ENCODE data around the gene XG. TPM values are rescaled to one million over a fixed set of nuclear protein-coding genes. Genes with fewer than 3 reads are reported as not detected.

XG gene
- total and polyA plus RNA-seq, 4 donors = 0.21 to 0.71 (median 0.39) TPM

GRCh38 chrX:2710041-2710840 lies 41.6 kb upstream of the XG start:
- peak overlapping the region; percentile 84 to 86 for H3K27ac ChIP-seq (ENCODE audit: low read depth in 1 of 2, low read length in 1 of 2)
- WGBS, 2 donors = 17 to 34% methylated on average over 15 of the region's 15 CpGs
- peaks cover 8 to 38% (median 11%) of the 10 kb centered on the region in 5 donors for H3K4me1 ChIP-seq (ENCODE audit: control insufficient read depth in 5 of 5, insufficient read depth in 5 of 5, low read length in 5 of 5)
- H3K36me3 ChIP-seq (ENCODE audit: control insufficient read depth in 4 of 4, insufficient read depth in 4 of 4, low read length in 4 of 4) = peaks cover 3 to 13% (median 7%) of the 10 kb centered on the region in 4 donors
- TF ChIP-seq CTCF (IDR thresholded peaks at IDR 0.05; ENCODE audit: control extremely low read depth, extremely low read depth) = no peak
- H3K27me3 ChIP-seq (ENCODE audit: control insufficient read depth in 3 of 3, insufficient read depth in 3 of 3, low read length in 2 of 3) = peaks cover 0 to 18% (median 0%) of the 10 kb centered on the region in 3 donors
- no peak overlapping the region for H3K4me3 ChIP-seq
- no peak for DNase-seq
- ATAC-seq (ENCODE audit: insufficient read depth, low FRiP score) = peak; percentile 72
- H3K9me3 ChIP-seq (ENCODE audit: control insufficient read depth in 4 of 4, insufficient read depth in 3 of 4, low read length in 3 of 4) = no peaks in the 10 kb centered on the region
- H3K9ac ChIP-seq (ENCODE audit: insufficient read depth in 1 of 2, low read length in 2 of 2) = no peak overlapping the region

GRCh38 chrX:2711441-2711840 lies 40.4 kb upstream of the XG start:
- Histone ChIP-seq H3K4me3 (no peak overlapping the region), H3K9me3 (ENCODE audit: control insufficient read depth in 4 of 4, insufficient read depth in 3 of 4, low read length in 3 of 4) (no peaks in the 10 kb centered on the region), H3K9ac (ENCODE audit: insufficient read depth in 1 of 2, low read length in 2 of 2) (no peak overlapping the region), H3K27me3 (ENCODE audit: control insufficient read depth in 3 of 3, insufficient read depth in 3 of 3, low read length in 2 of 3) (peaks cover 0 to 18% (median 0%) of the 10 kb centered on the region in 3 donors), H3K27ac (ENCODE audit: low read depth in 1 of 2, low read length in 1 of 2) (no peak overlapping the region), H3K4me1 (ENCODE audit: control insufficient read depth in 5 of 5, insufficient read depth in 5 of 5, low read length in 5 of 5) (peaks cover 8 to 31% (median 10%) of the 10 kb centered on the region in 5 donors), H3K36me3 (ENCODE audit: control insufficient read depth in 4 of 4, insufficient read depth in 4 of 4, low read length in 4 of 4) (peaks cover 3 to 16% (median 8%) of the 10 kb centered on the region in 4 donors)
- DNase-seq = no peak
- TF ChIP-seq CTCF (IDR thresholded peaks at IDR 0.05; ENCODE audit: control extremely low read depth, extremely low read depth) = no peak
- ATAC-seq (ENCODE audit: insufficient read depth, low FRiP score) = no peak
- 94 to 95% methylated on average over 2 of the region's 2 CpGs for WGBS, 2 donors

GRCh38 chrX:2712428-2712827 lies 39.4 kb upstream of the XG start:
- Histone ChIP-seq H3K36me3 (ENCODE audit: control insufficient read depth in 4 of 4, insufficient read depth in 4 of 4, low read length in 4 of 4) (peaks cover 4 to 17% (median 11%) of the 10 kb centered on the region in 4 donors), H3K9me3 (ENCODE audit: control insufficient read depth in 4 of 4, insufficient read depth in 3 of 4, low read length in 3 of 4) (no peaks in the 10 kb centered on the region), H3K4me3 (no peak overlapping the region), H3K27ac (ENCODE audit: low read depth in 1 of 2, low read length in 1 of 2) (no peak overlapping the region), H3K9ac (ENCODE audit: insufficient read depth in 1 of 2, low read length in 2 of 2) (no peak overlapping the region), H3K27me3 (ENCODE audit: control insufficient read depth in 3 of 3, insufficient read depth in 3 of 3, low read length in 2 of 3) (peaks cover 0 to 18% (median 0%) of the 10 kb centered on the region in 3 donors), H3K4me1 (ENCODE audit: control insufficient read depth in 5 of 5, insufficient read depth in 5 of 5, low read length in 5 of 5) (peaks cover 2 to 22% (median 6%) of the 10 kb centered on the region in 5 donors)
- 93 to 96% methylated on average over 9 of the region's 9 CpGs for WGBS, 2 donors
- no peak for ATAC-seq (ENCODE audit: insufficient read depth, low FRiP score)
- DNase-seq = no peak
- TF ChIP-seq CTCF (IDR thresholded peaks at IDR 0.05; ENCODE audit: control extremely low read depth, extremely low read depth) = no peak

Measured in lung (tissue), 12 donors.